Ovary (tissue), 3 donors: ENCODE data around the gene EPX.
A peak's percentile ranks its signal among the peaks of the same experiment; 100 is the strongest.

Experiments
- CTCF ChIP-seq, 3 donors: fragments of 450-650 bp in 2 of 3; fragments of 200-600 bp in 1 of 3; IDR thresholded peaks; one replicate each; pipeline versions ENCODE4 v1.5.1 to v1.8.0; 2016 to 2022; ENCODE audit warnings: antibody characterized with exemption in 3 of 3, mild to moderate bottlenecking in 1 of 3
- EP300 ChIP-seq: sonication (generic); formaldehyde crosslinking; IDR thresholded peaks from one replicate; pipeline ENCODE4 v1.6.1; 2017; ENCODE audit warnings: antibody characterized with exemption
- donor health status: DM: no; HTN: no; CAD: no.

GRCh38 chr17:58219007-58219788 lies 26.7 kb downstream of the EPX start, which contains the start of gene MKS1:
- TF ChIP-seq CTCF (IDR thresholded peaks at IDR 0.05) (peak; percentile 66 to 77 (median 72)), EP300 (no peak)
